ENCODE results near the gene CCDC85B.

GRCh38 chr11:65934014-65934413 is 43.5 kb downstream of the CCDC85B start:
- TF ChIP-seq POLR2A (IDR thresholded peaks at IDR 0.05; ENCODE audit: low read depth, low read length) (no peak), POLR2AphosphoS5 (IDR thresholded peaks at IDR 0.05; ENCODE audit: low read depth, low read length) (no peak), TAF1 (IDR thresholded peaks at IDR 0.05; ENCODE audit: low read depth, low read length) (no peak), POU2F2 (IDR thresholded peaks at IDR 0.05; ENCODE audit: low read depth, low read length) (no peak)
